NCI-H2107 treated with DMSO at 0.1 percent for 48 hours (cell line): Measurements from ENCODE around the gene ARHGAP1.
"Not testable (repeated sequence)": the region's sequence is repeated elsewhere in the genome, so short reads cannot be mapped to it uniquely, and the experiment has no call there.

Source experiments
- DNase-seq: peaks from one replicate; lab custom pipeline; 2025; ENCODE audit not compliant: unreplicated experiment; lab: John Stamatoyannopoulos, UW

The ARHGAP1 gene

GRCh38 chr11:46675288-46675851, 25.0 kb downstream of the ARHGAP1 start:
- DNase-seq = no peak

DNA sequence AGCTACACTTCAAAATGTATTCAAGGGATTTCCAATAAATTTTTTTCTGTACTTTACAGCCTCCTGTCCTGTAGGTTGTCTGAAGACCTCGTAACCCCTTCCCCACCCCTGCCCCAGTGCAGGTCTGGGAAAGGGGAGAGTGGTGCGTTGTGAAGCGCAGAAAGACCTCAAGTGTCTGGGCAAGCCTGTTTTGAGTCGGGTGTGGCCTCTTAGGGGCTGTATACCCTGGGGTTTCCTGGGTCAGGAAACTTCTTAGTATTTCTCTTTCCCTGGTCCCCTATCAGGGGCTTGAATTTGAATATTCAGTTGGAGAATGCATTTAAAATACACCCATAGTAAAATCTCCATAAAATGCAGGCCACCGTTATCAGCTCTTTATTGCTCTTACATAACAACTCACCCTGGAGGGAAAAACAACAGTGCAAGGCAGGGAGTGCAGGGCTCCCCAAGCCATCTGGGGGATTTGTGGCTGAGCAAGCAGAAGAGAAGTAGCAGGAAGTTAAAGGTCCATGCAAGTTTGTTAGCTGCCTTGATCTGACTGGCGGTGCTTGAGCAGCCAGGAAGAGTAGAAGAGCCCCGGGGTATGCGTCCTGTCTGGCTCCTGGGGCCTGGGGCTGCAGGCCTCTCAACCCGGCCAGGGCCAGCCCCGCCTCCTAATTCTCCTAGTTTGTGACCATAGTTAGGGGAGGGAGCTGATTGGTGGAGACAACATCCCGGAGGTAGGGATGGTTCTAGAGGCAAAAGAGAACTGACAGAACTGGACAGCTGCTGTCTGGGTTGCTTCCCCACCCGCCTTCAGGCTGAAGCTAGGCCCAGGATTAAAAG, 25.7 kb downstream of the ARHGAP1 start:
- no peak for DNase-seq

GRCh38 chr11:46673713-46674462, 26.5 kb downstream of the ARHGAP1 start:
- no peak for DNase-seq

GRCh38 chr11:46672381-46672839, 28.0 kb downstream of the ARHGAP1 start:
- no peak for DNase-seq

GRCh38 chr11:46671958-46672315, 28.5 kb downstream of the ARHGAP1 start:
- DNase-seq = no peak

DNA sequence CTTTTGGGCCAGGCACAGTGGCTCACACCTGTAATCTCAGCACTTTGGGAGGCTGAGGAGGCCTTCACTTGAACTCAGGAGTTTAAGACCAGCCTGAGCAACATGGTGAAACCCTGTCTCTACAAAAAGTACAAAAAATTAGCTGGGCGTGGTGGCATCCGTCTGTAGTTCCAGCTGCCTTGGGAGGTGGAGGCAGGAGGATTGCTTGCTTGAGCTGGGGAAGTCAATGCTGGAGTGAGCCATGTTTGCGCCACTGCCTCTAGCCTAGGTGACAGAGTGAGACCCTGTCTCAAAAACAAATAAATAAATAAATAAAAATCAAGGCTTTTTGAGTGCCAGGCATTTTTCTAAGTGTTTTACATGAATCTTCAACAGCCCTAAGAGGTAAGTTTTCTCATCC, 29.9 kb downstream of the ARHGAP1 start:
- DNase-seq = not testable (repeated sequence)

- DNase-seq = no peak
Observed at GRCh38 chr11:46669711-46670139, 30.7 kb downstream of the ARHGAP1 start.

DNA sequence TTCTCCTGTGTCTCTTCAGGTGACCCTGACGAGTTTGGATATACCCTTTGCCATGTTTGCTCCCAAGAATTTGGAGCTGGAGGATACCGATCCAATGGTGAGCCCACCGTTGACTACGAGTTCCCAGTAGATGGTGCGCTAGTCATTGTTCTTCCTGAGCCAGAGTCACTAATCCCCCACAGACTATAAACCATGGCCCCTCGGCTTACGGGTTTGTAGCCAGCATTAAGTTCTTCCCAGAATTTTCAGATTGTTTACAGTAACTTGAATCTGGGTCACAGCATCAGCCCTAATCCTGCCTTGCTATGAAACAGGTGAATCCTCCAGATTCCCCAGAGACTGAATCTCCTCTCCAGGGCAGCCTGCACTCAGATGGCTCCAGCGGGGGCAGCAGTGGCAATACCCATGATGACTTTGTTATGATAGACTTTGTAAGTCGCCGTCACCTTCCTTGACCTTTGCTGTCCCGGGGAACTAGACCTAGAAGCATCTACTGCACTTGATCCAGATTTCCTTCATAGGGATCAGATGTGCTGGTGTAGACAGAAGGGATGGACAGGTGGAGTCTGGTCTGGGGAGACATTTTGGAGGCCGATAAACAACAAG, 31.8 kb downstream of the ARHGAP1 start:
- DNase-seq = no peak

GRCh38 chr11:46667043-46667481, 33.4 kb downstream of the ARHGAP1 start:
- no peak for DNase-seq

DNA sequence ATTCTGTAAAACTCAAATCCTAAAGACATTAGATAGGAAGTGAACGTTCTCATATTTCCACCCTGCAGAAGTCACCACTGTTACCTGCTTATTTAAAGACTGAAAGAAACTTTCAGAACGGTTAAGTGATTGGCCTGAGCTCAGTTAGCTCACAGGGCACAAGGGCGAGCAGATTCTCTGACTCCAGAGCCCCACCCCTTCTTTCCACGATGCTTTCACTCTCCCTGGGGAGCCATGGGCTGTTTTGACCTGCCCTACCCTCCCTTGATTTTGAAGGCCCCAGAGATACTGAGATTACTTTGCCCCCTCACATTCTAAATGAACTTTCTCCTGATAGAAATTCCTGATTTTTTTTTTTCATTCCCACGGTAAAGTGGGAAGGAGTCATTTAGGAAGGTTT, 33.9 kb downstream of the ARHGAP1 start:
- no peak for DNase-seq

- no peak for DNase-seq
Observed at GRCh38 chr11:46665356-46665755, 35.1 kb downstream of the ARHGAP1 start.

- DNase-seq = no peak
Observed at GRCh38 chr11:46664612-46665011, 35.8 kb downstream of the ARHGAP1 start.

GRCh38 chr11:46663277-46663940, 37.0 kb downstream of the ARHGAP1 start:
- DNase-seq = no peak

DNA sequence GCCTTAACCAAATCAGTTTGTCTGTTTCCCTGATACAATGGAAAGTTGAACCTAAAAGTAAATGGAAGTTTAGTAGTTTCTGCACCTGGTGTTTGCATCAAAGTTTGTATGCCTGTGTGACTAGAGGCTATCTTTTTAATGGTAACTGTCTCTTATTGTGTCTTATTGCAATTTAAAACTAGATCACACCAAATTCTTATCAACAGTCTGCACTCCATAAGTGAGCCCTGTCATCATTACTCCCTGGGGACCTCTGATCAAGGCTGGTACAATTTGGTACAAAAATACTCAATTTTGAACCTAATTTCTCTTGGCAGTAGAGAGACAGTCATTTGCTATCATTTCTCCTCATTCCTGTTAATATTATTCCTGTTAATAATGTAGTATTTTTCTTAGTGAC, 38.1 kb downstream of the ARHGAP1 start:
- no peak for DNase-seq

DNA sequence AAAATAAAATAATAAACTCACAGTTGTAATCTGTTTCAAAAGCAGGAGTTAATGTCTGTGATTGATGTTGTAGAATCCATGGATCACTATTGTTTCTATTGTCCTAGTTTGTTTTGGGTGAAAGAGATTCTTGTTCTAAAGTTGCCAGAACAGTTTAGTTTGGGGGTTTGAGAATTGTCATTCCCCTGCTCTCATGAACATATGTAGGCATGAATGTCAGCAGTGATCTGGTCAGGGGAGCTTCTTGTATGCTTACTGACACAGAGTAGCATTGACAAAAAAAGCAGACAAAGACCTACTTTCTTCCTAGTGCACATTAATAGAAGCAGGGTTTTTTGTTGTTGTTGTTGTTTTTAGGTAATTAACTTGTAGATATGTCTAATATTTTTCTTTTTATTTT, 38.6 kb downstream of the ARHGAP1 start:
- DNase-seq = no peak

GRCh38 chr11:46659908-46660307, 40.5 kb downstream of the ARHGAP1 start:
- no peak for DNase-seq

- no peak for DNase-seq
Observed at GRCh38 chr11:46658259-46658658, 42.2 kb downstream of the ARHGAP1 start.

GRCh38 chr11:46657186-46657585, 43.2 kb downstream of the ARHGAP1 start:
- no peak for DNase-seq

DNA sequence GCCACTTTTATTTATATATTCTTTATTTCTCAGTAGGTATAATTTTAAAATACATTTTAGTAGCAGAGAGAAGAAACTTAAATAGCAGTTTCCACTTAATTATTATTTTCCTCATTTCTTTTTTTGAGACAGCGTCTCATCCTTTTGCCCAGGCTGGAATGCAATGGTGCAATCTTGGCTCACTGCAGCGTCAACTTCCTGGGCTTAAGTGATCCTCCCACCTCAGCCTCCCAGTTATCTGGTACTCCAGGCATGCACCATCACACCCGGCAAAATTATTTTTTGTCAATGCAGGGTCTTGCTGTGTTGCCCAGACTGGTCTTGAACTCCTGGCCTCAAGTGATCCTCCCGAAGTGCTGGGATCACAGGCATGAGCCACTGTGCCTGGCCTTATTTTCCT, 44.8 kb downstream of the ARHGAP1 start:
- DNase-seq = no peak

GRCh38 chr11:46649180-46649738, 51.2 kb downstream of the ARHGAP1 start:
- DNase-seq = peak; percentile 86

DNA sequence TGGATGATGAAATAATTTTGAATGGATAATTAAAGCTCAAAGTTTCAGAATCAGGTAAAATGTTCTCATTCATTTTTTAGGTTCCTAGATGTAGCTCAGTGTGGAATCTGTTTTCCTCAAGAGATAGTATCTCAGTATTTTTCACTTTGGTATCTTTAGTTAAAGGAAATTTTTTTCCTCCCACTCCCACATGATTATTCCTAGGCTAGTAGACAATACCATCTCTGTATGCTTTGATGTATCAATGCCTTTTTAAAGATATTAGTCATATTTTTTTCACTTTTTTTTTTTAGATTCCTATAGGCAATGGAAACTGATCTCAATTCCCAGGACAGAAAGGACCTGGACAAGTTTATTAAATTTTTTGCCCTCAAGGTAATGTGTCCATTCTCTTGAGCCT, 56.4 kb downstream of the ARHGAP1 start:
- DNase-seq = no peak
